Keratinocyte (primary cell): ENCODE data around the gene PARD3B. TPM values are rescaled to one million over a fixed set of nuclear protein-coding genes. Genes with fewer than 3 reads are reported as not detected.
A peak's percentile ranks its signal among the peaks of the same experiment; 100 is the strongest.

ENCODE experiments used
- DNase-seq: peaks from one replicate; pipeline ENCODE4 v3.0.0-alpha.2; 2011; ENCODE audit warnings: low read depth, missing footprints, low spot score
- FAIRE-seq: peaks from 2 replicates; lab custom pipeline; 2011; peaks lifted over from hg19 to GRCh38; lab: Jason Lieb, UNC
- H2AFZ ChIP-seq: 2 replicates; pipeline ENCODE4 v1.6.0; 2012; ENCODE audit warnings: low read length, control low read depth, inconsistent platforms; ENCODE audit not compliant: control insufficient read depth
- H3K27ac ChIP-seq: 2 replicates; pipeline ENCODE4 v1.5.1; 2011; ENCODE audit warnings: low read length; ENCODE audit not compliant: control insufficient read depth, insufficient read depth
- H3K27me3 ChIP-seq: 3 replicates; pipeline ENCODE4 v1.6.0; 2011; ENCODE audit warnings: low read length; ENCODE audit not compliant: control insufficient read depth, insufficient read depth; ENCODE audit errors: extremely low read depth
- H3K36me3 ChIP-seq, 2 experiments: 2 replicates in 1 of 2; 3 replicates in 1 of 2; pipeline ENCODE4 v1.5.1; 2011; ENCODE audit warnings: low read length in 2 of 2, mild to moderate bottlenecking in 1 of 2; ENCODE audit not compliant: control insufficient read depth in 2 of 2, insufficient read depth in 2 of 2; ENCODE audit errors: extremely low read depth in 1 of 2
- H3K4me1 ChIP-seq: 3 replicates; pipeline ENCODE4 v1.5.1; 2011; ENCODE audit warnings: low read length; ENCODE audit not compliant: control insufficient read depth, insufficient read depth; ENCODE audit errors: extremely low read depth
- H3K4me2 ChIP-seq: 3 replicates; pipeline ENCODE4 v1.6.0; 2011; ENCODE audit warnings: low read depth, low read length; ENCODE audit not compliant: control insufficient read depth, insufficient read depth; ENCODE audit errors: extremely low read depth
- H3K4me3 ChIP-seq, 3 experiments: fragments of 200-600 bp in 1 of 3; sonication (generic) in 1 of 3; 2 replicates in 2 of 3; 3 replicates in 1 of 3; pipeline ENCODE4 v1.5.1; 2011 to 2016; ENCODE audit warnings: low read length in 3 of 3, mild to moderate bottlenecking in 3 of 3, control low read depth in 2 of 3, inconsistent platforms in 1 of 3, low read depth in 1 of 3, mixed read lengths in 1 of 3, mixed run types in 1 of 3, moderate library complexity in 1 of 3; ENCODE audit not compliant: control insufficient read depth in 2 of 3, insufficient read depth in 2 of 3; ENCODE audit errors: extremely low read depth in 1 of 3
- H3K79me2 ChIP-seq: 2 replicates; pipeline ENCODE4 v1.6.0; 2012; ENCODE audit warnings: low read length; ENCODE audit not compliant: control insufficient read depth, insufficient read depth
- H3K9ac ChIP-seq: 3 replicates; pipeline ENCODE4 v1.6.0; 2011; ENCODE audit warnings: low read length; ENCODE audit not compliant: control insufficient read depth, insufficient read depth; ENCODE audit errors: extremely low read depth
- H3K9me1 ChIP-seq: 3 replicates; pipeline ENCODE4 v1.6.0; 2011; ENCODE audit warnings: low read length; ENCODE audit not compliant: control insufficient read depth, insufficient read depth; ENCODE audit errors: extremely low read depth
- H3K9me3 ChIP-seq: 2 replicates; pipeline ENCODE4 v1.5.1; 2012; ENCODE audit warnings: low read depth, low read length; ENCODE audit not compliant: control insufficient read depth
- H4K20me1 ChIP-seq: 3 replicates; pipeline ENCODE4 v1.6.0; 2011; ENCODE audit warnings: low read length; ENCODE audit not compliant: control insufficient read depth, insufficient read depth; ENCODE audit errors: extremely low read depth
- CTCF ChIP-seq, 3 experiments: IDR thresholded peaks in 1 of 3; conservative IDR thresholded peaks in 1 of 3; optimal IDR thresholded peaks in 1 of 3; 2 replicates in 2 of 3; 3 replicates in 1 of 3; pipeline versions ENCODE3 to v1.5.1; 2011; ENCODE audit warnings: low read length in 3 of 3, mild to moderate bottlenecking in 3 of 3, moderate library complexity in 2 of 3, control low read depth in 1 of 3, inconsistent platforms in 1 of 3; ENCODE audit not compliant: insufficient read depth in 2 of 3; ENCODE audit errors: extremely low read depth in 1 of 3
- EZH2 ChIP-seq: IDR thresholded peaks from one replicate; pipeline ENCODE4 v1.6.1; 2012; ENCODE audit warnings: inconsistent platforms, mild to moderate bottlenecking, low read length, moderate library complexity
- dilution Hi-C: fragments of 300-500 bp; cut with MboI; formaldehyde crosslinking; loops from one replicate; pipeline ENCODE4 v1.7.0; 2020; ENCODE audit warnings: low sequenced_read_pairs; ENCODE audit not compliant: extremely low pct_ligation_motif_present
- polyA plus RNA-seq, 5 experiments: library from polyadenylated mRNA; depleted of rRNA in 3 of 5; stranded (reverse) in 3 of 5; stranded (forward) in 1 of 5; unstranded in 1 of 5; fragments of >200 nt; gene quantifications; 1 replicate in 1 of 5; 2 replicates in 3 of 5; 3 replicates in 1 of 5; pipeline versions ENCODE4 v1.2.1 to v1.2.3, GENCODE V29; 2011 to 2012; ENCODE audit warnings: missing spikeins in 2 of 5, low read depth in 1 of 5, low replicate concordance in 1 of 5

PARD3B gene
- polyA plus RNA-seq, 1 donor (not counting 4 experiments of a cell fraction or from before 2014, with no cell fraction given) = 1.2 TPM

GRCh38 chr2:205405194-205405593 lies 859.9 kb downstream of the PARD3B start:
- H3K79me2 ChIP-seq = no peaks in the 10 kb centered on the region
- DNase-seq (no peak), FAIRE-seq (peak; percentile 80)
- peaks cover 20% of the 10 kb centered on the region for H3K4me1 ChIP-seq
- H3K9ac ChIP-seq = no peak overlapping the region
- no peaks in the 10 kb centered on the region for H3K9me1 ChIP-seq
- H3K9me3 ChIP-seq = no peaks in the 10 kb centered on the region
- dilution Hi-C loops = no loop called here
- H3K4me3 ChIP-seq = no peak overlapping the region
- no peaks in the 10 kb centered on the region for H4K20me1 ChIP-seq
- peak overlapping the region; percentile 49 for H3K4me2 ChIP-seq
- no peak overlapping the region for H3K27ac ChIP-seq
- no peaks in the 10 kb centered on the region for H3K27me3 ChIP-seq
- H2AFZ ChIP-seq = no peak overlapping the region
- H3K36me3 ChIP-seq = no peaks in the 10 kb centered on the region
- no peak for TF ChIP-seq EZH2
- no peak for TF ChIP-seq CTCF (optimal IDR thresholded peaks at IDR 0.05 in 1 of 3, IDR thresholded peaks at IDR 0.05 in 1 of 3, conservative IDR thresholded peaks at IDR 0.05 in 1 of 3; ENCODE audit: extremely low read depth in 1 of 3, insufficient read depth in 2 of 3, low read length in 3 of 3)

- H3K36me3 ChIP-seq = no peaks in the 10 kb centered on the region
- no peak overlapping the region for H3K9ac ChIP-seq
- dilution Hi-C loops = no loop called here
- H3K4me2 ChIP-seq = peak overlapping the region; percentile 49
- H2AFZ ChIP-seq = peak overlapping the region; percentile 33
- DNase-seq = no peak
- no peaks in the 10 kb centered on the region for H3K9me1 ChIP-seq
- H3K27me3 ChIP-seq = no peaks in the 10 kb centered on the region
- H3K4me3 ChIP-seq = no peak overlapping the region
- H3K9me3 ChIP-seq = no peaks in the 10 kb centered on the region
- H3K79me2 ChIP-seq = no peaks in the 10 kb centered on the region
- peaks cover 20% of the 10 kb centered on the region for H3K4me1 ChIP-seq
- TF ChIP-seq EZH2 = no peak
- TF ChIP-seq CTCF (optimal IDR thresholded peaks at IDR 0.05 in 1 of 3, IDR thresholded peaks at IDR 0.05 in 1 of 3, conservative IDR thresholded peaks at IDR 0.05 in 1 of 3; ENCODE audit: extremely low read depth in 1 of 3, insufficient read depth in 2 of 3, low read length in 3 of 3) = no peak
- no peak overlapping the region for H3K27ac ChIP-seq
- no peaks in the 10 kb centered on the region for H4K20me1 ChIP-seq
- FAIRE-seq = peak; percentile 61
Measured at GRCh38 chr2:205405752-205406151, 860.5 kb downstream of the PARD3B start.
